ENCODE measurements around the gene ITIH5. TPM values are rescaled to one million over a fixed set of nuclear protein-coding genes. Genes with fewer than 3 reads are reported as not detected.

Gene ITIH5
- total and polyA plus RNA-seq, 4 experiments from 2014 or later = not detected

- intact Hi-C loops (cut with micrococcal nuclease) = no loop called here
- no peak for DNase-seq
- no peak overlapping the region for H3K4me3 Mint-ChIP-seq
- no peaks in the 10 kb centered on the region for H3K9me3 Mint-ChIP-seq
- no peaks in the 10 kb centered on the region for H3K36me3 Mint-ChIP-seq
- H3K4me1 ChIP-seq (ENCODE audit: insufficient read depth, low read length) = no peaks in the 10 kb centered on the region
- no peaks in the 10 kb centered on the region for H3K36me3 ChIP-seq (ENCODE audit: insufficient read depth, low read length)
- H3K27ac Mint-ChIP-seq = no peak overlapping the region
- POLR2A ChIA-PET (ENCODE audit: partially characterized antibody) = no interaction called here
- peaks cover 6 to 14% of the 10 kb centered on the region in 2 donors for H3K27me3 Mint-ChIP-seq
- peaks cover 0 to 6% (median 4%) of the 10 kb centered on the region in 4 donors for H3K4me1 Mint-ChIP-seq
- no peak overlapping the region for H3K27ac ChIP-seq (ENCODE audit: low read depth, low read length)
- H3K9me3 ChIP-seq (ENCODE audit: control insufficient read depth in 1 of 2, low read length in 2 of 2) = no peaks in the 10 kb centered on the region
- no peaks in the 10 kb centered on the region for H3K27me3 ChIP-seq (ENCODE audit: insufficient read depth, low read length)
- no peak overlapping the region for H3K4me3 ChIP-seq (ENCODE audit: low read length in 2 of 2)
- CTCF ChIA-PET (ENCODE audit: partially characterized antibody) = interaction anchor here (1.2 kb wide), 1 partner anchor 14 kb away, joined by 3 read pairs; no protein-coding TSS in a partner anchor
These were observed 137.1 kb downstream of the ITIH5 start for GRCh38 chr10:7529638-7530037.

GRCh38 chr10:7527468-7527867 lies 139.3 kb downstream of the ITIH5 start:
- Mint-ChIP-seq H3K27ac (no peak overlapping the region), H3K4me3 (no peak overlapping the region), H3K4me1 (peaks cover 0 to 6% (median 4%) of the 10 kb centered on the region in 4 donors), H3K9me3 (no peaks in the 10 kb centered on the region), H3K27me3 (peaks cover 3 to 12% of the 10 kb centered on the region in 2 donors), H3K36me3 (no peaks in the 10 kb centered on the region)
- intact Hi-C loops (cut with micrococcal nuclease) = no loop called here
- Histone ChIP-seq H3K9me3 (ENCODE audit: control insufficient read depth in 1 of 2, low read length in 2 of 2) (no peaks in the 10 kb centered on the region), H3K36me3 (ENCODE audit: insufficient read depth, low read length) (no peaks in the 10 kb centered on the region), H3K4me3 (ENCODE audit: low read length in 2 of 2) (no peak overlapping the region), H3K4me1 (ENCODE audit: insufficient read depth, low read length) (no peaks in the 10 kb centered on the region), H3K27ac (ENCODE audit: low read depth, low read length) (no peak overlapping the region), H3K27me3 (ENCODE audit: insufficient read depth, low read length) (no peaks in the 10 kb centered on the region)
- POLR2A ChIA-PET (ENCODE audit: partially characterized antibody) = no interaction called here
- CTCF ChIA-PET (ENCODE audit: partially characterized antibody) = interaction anchor here (1.3 kb wide), 1 partner anchor 160 kb away, joined by 6 read pairs; no protein-coding TSS in a partner anchor
- DNase-seq = no peak

- Histone ChIP-seq H3K4me1 (ENCODE audit: insufficient read depth, low read length) (no peaks in the 10 kb centered on the region), H3K9me3 (ENCODE audit: control insufficient read depth in 1 of 2, low read length in 2 of 2) (no peaks in the 10 kb centered on the region), H3K36me3 (ENCODE audit: insufficient read depth, low read length) (no peaks in the 10 kb centered on the region), H3K27me3 (ENCODE audit: insufficient read depth, low read length) (no peaks in the 10 kb centered on the region), H3K27ac (ENCODE audit: low read depth, low read length) (no peak overlapping the region), H3K4me3 (ENCODE audit: low read length in 2 of 2) (no peak overlapping the region)
- H3K27me3 Mint-ChIP-seq = peaks cover 2 to 5% of the 10 kb centered on the region in 2 donors
- POLR2A ChIA-PET (ENCODE audit: partially characterized antibody) = interaction anchor here (1.0 to 1.4 kb wide), 3 partner anchors 10 to 115 kb away, joined by 4 to 6 read pairs (median 4); partner anchors contain the start of gene SFMBT2
- H3K9me3 Mint-ChIP-seq = no peaks in the 10 kb centered on the region
- DNase-seq = no peak
- no peak overlapping the region for H3K27ac Mint-ChIP-seq
- intact Hi-C loops (cut with micrococcal nuclease) = no loop called here
- H3K4me3 Mint-ChIP-seq = no peak overlapping the region
- peaks cover 0 to 6% (median 5%) of the 10 kb centered on the region in 4 donors for H3K4me1 Mint-ChIP-seq
- H3K36me3 Mint-ChIP-seq = no peaks in the 10 kb centered on the region
- CTCF ChIA-PET (ENCODE audit: partially characterized antibody) = interaction anchor here (0.6 to 4.1 kb wide), 38 partner anchors 10 to 1780 kb away, joined by 3 to 113 read pairs (median 4); partner anchors contain the start of gene SFMBT2
These were observed 140.8 kb downstream of the ITIH5 start for GRCh38 chr10:7526017-7526400.

DNA sequence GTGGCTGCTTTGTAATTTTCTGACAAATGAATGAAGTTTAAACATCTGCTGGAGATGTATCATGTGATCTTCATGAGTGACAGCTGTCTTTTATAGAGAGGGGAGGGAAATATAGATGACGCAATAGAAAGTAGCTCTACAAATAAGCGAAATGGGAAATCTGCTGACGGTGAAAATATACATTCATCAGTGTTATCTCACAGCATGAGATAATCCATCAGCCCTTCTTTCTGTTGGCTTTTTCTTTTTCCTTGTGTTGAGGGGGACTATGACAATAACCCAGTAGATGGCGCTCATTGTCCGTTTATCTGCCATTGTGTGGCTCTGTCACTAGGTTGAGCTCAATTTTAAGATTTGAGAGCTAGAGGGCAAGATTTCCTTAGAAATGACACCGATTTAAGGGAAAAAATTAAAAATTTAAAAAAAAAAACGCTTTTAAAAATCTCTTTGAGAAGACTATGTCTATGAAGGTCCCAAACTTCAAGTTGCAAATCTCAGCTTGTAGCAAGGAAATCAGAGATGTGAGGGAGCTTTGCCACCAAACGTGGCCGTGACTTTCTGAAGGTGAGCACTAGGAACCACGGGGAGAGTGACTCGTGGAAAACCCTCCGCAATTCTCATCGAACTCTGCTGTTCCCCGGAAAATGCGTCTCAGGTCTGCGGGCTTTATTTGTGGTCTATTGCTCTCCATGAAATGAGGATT lies 141.3 kb downstream of the ITIH5 start:
- intact Hi-C loops (cut with micrococcal nuclease) = loop anchor here (1.0 to 2.0 kb wide), 2 partner anchors 41 to 1777 kb away; no protein-coding TSS in a partner anchor
- no peaks in the 10 kb centered on the region for H3K4me1 ChIP-seq (ENCODE audit: insufficient read depth, low read length)
- H3K27ac Mint-ChIP-seq = no peak overlapping the region
- H3K9me3 ChIP-seq (ENCODE audit: control insufficient read depth in 1 of 2, low read length in 2 of 2) = no peaks in the 10 kb centered on the region
- POLR2A ChIA-PET (ENCODE audit: partially characterized antibody) = interaction anchor here (1.0 to 1.4 kb wide), 3 partner anchors 10 to 114 kb away, joined by 4 to 6 read pairs (median 4); partner anchors contain the start of gene SFMBT2
- H3K27me3 Mint-ChIP-seq = peaks cover 0 to 2% of the 10 kb centered on the region in 2 donors
- no peaks in the 10 kb centered on the region for H3K27me3 ChIP-seq (ENCODE audit: insufficient read depth, low read length)
- no peak overlapping the region for H3K4me3 Mint-ChIP-seq
- no peaks in the 10 kb centered on the region for H3K36me3 Mint-ChIP-seq
- CTCF ChIA-PET (ENCODE audit: partially characterized antibody) = interaction anchor here (0.6 to 4.1 kb wide), 41 partner anchors 9 to 1781 kb away, joined by 3 to 113 read pairs (median 4); partner anchors contain the start of gene SFMBT2
- peaks cover 0 to 11% (median 6%) of the 10 kb centered on the region in 4 donors for H3K4me1 Mint-ChIP-seq
- no peak overlapping the region for H3K4me3 ChIP-seq (ENCODE audit: low read length in 2 of 2)
- H3K9me3 Mint-ChIP-seq = no peaks in the 10 kb centered on the region
- H3K36me3 ChIP-seq (ENCODE audit: insufficient read depth, low read length) = no peaks in the 10 kb centered on the region
- H3K27ac ChIP-seq (ENCODE audit: low read depth, low read length) = no peak overlapping the region
- DNase-seq = peak; percentile 56 to 69 (median 57)

GRCh38 chr10:7523656-7524055 lies 143.1 kb downstream of the ITIH5 start:
- POLR2A ChIA-PET (ENCODE audit: partially characterized antibody) = interaction anchor here (1.6 kb wide), 1 partner anchor 17 kb away, joined by 3 read pairs; no protein-coding TSS in a partner anchor
- Histone ChIP-seq H3K27ac (ENCODE audit: low read depth, low read length) (no peak overlapping the region), H3K4me1 (ENCODE audit: insufficient read depth, low read length) (no peaks in the 10 kb centered on the region), H3K4me3 (ENCODE audit: low read length in 2 of 2) (no peak overlapping the region), H3K9me3 (ENCODE audit: control insufficient read depth in 1 of 2, low read length in 2 of 2) (no peaks in the 10 kb centered on the region), H3K27me3 (ENCODE audit: insufficient read depth, low read length) (no peaks in the 10 kb centered on the region), H3K36me3 (ENCODE audit: insufficient read depth, low read length) (no peaks in the 10 kb centered on the region)
- peaks cover 0 to 11% (median 6%) of the 10 kb centered on the region in 4 donors for H3K4me1 Mint-ChIP-seq
- no peaks in the 10 kb centered on the region for H3K9me3 Mint-ChIP-seq
- H3K27me3 Mint-ChIP-seq = peaks cover 0 to 2% of the 10 kb centered on the region in 2 donors
- intact Hi-C loops (cut with micrococcal nuclease) = loop anchor here (2.0 kb wide), 1 partner anchor 39 kb away; no protein-coding TSS in a partner anchor
- CTCF ChIA-PET (ENCODE audit: partially characterized antibody) = interaction anchor here (0.5 to 4.1 kb wide), 9 partner anchors 10 to 1787 kb away, joined by 3 to 113 read pairs (median 4); no protein-coding TSS in a partner anchor
- DNase-seq = no peak
- no peak overlapping the region for H3K27ac Mint-ChIP-seq
- no peaks in the 10 kb centered on the region for H3K36me3 Mint-ChIP-seq
- H3K4me3 Mint-ChIP-seq = no peak overlapping the region

DNA sequence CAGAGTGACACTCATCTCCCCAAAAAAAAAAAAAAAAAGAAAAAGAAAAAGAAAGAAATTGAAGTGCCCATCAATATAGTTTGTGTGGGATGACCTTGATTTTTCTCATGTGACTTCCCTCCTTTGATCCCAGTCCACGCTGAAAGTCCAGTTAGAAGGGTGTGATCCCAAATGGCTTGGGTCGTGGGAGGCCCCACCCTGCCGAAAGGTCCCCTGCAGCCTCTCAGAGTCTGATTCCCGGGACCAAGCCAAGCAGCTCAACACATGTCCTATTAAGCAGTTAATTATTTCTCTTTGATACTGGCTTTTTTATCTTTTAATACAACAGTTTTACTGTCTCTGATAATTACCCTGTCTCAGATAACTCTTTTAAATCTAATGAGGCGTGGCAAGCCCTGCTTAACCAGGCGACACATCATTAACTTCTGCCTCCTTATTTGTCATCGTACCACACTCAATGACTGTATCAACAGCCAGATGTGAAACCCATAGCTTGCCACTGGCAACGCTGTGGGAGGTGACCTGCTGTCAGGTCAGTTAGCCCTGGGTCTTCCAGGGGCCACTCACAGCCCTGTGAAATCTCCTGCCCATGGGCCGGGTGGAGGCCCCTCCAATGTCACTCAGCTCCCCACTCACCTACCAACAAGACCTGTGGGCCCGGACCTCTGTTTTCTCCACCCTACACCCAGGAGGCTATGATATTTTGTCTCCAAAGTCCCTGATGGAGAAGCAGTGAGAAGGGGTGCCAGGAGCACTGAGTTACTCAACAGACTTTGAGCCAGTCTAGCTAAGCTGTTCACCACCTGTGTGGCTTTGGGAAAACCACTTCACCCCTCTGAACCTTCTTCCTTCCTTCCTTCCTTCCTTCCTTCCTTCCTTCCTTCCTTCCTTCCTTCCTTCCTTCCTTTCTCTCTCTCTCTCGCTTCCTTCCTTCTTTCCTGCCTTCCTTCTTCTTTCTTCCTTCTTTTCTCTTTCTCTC lies 146.0 kb downstream of the ITIH5 start:
- no peak overlapping the region for H3K4me3 Mint-ChIP-seq
- no peaks in the 10 kb centered on the region for H3K4me1 ChIP-seq (ENCODE audit: insufficient read depth, low read length)
- H3K27ac Mint-ChIP-seq = no peak overlapping the region
- H3K36me3 Mint-ChIP-seq = no peaks in the 10 kb centered on the region
- ChIA-PET POLR2A (ENCODE audit: partially characterized antibody) (no interaction called here), CTCF (ENCODE audit: partially characterized antibody) (no interaction called here)
- peaks cover 0 to 11% (median 7%) of the 10 kb centered on the region in 4 donors for H3K4me1 Mint-ChIP-seq
- H3K36me3 ChIP-seq (ENCODE audit: insufficient read depth, low read length) = no peaks in the 10 kb centered on the region
- no peaks in the 10 kb centered on the region for H3K9me3 ChIP-seq (ENCODE audit: control insufficient read depth in 1 of 2, low read length in 2 of 2)
- intact Hi-C loops (cut with micrococcal nuclease) = no loop called here
- no peaks in the 10 kb centered on the region for H3K27me3 ChIP-seq (ENCODE audit: insufficient read depth, low read length)
- no peak overlapping the region for H3K4me3 ChIP-seq (ENCODE audit: low read length in 2 of 2)
- no peaks in the 10 kb centered on the region for H3K27me3 Mint-ChIP-seq
- H3K27ac ChIP-seq (ENCODE audit: low read depth, low read length) = no peak overlapping the region
- DNase-seq = no peak
- no peaks in the 10 kb centered on the region for H3K9me3 Mint-ChIP-seq

Measured in CD4-positive, alpha-beta memory T cell (primary cell).